WTC11 (cell line): ENCODE measurements around the gene PLPPR5. TPM values are rescaled to one million over a fixed set of nuclear protein-coding genes. Genes with fewer than 3 reads are reported as not detected.

Source experiments
- ATAC-seq: fragments of 200-7000 bp; cut with Tn5 transposase; 2 replicates; pipeline ENCODE4 v1.10.0; 2021; ENCODE audit warnings: mild to moderate bottlenecking, moderate library complexity
- CTCF ChIA-PET: fragments of 300-600 bp; sonication (Branson Sonifier 250); formaldehyde crosslinking; loops from one replicate; lab custom pipeline; 2021; ENCODE audit warnings: antibody characterized with exemption; lab: Charles Lee
- POLR2A ChIA-PET: fragments of 350-600 bp; sonication (Branson Sonifier 250); formaldehyde crosslinking; loops from one replicate; lab custom pipeline; 2021; ENCODE audit warnings: antibody characterized with exemption; lab: Charles Lee
- DNase-seq: peaks from one replicate; pipeline ENCODE4 v3.0.0; 2021; ENCODE audit warnings: low spot score
- H3K27ac Mint-ChIP-seq: 2 replicates; pipeline ENCODE4 v1.8.0; 2021; ENCODE audit warnings: mixed read lengths
- H3K27me3 Mint-ChIP-seq: 2 replicates; pipeline ENCODE4 v1.8.0; 2021; ENCODE audit warnings: low read depth, mild to moderate bottlenecking, moderate library complexity, mixed read lengths
- H3K36me3 Mint-ChIP-seq: 2 replicates; pipeline ENCODE4 v1.8.0; 2021; ENCODE audit warnings: mixed read lengths
- H3K4me1 Mint-ChIP-seq: 2 replicates; pipeline ENCODE4 v1.8.0; 2022; ENCODE audit warnings: mixed read lengths
- H3K4me3 Mint-ChIP-seq: 2 replicates; pipeline ENCODE4 v1.8.0; 2021; ENCODE audit warnings: mild to moderate bottlenecking, moderate library complexity, mixed read lengths
- H3K9me3 Mint-ChIP-seq: 2 replicates; pipeline ENCODE4 v1.8.0; 2021; ENCODE audit warnings: mixed read lengths
- ATF1 ChIP-seq: sonication (generic); formaldehyde crosslinking; IDR thresholded peaks from 2 replicates; pipeline ENCODE4 v1.8.1; 2023; ENCODE audit warnings: mild to moderate bottlenecking, moderate library complexity, missing genetic modification reagents
- CBFB ChIP-seq: sonication (generic); formaldehyde crosslinking; IDR thresholded peaks from 2 replicates; pipeline ENCODE4 v1.8.1; 2022; ENCODE audit warnings: mild to moderate bottlenecking, low read depth, missing genetic modification reagents
- CDX4 ChIP-seq: fragments of 250-450 bp; sonication (Bioruptor Pico); IDR thresholded peaks from 2 replicates; pipeline ENCODE4 v1.9.0; 2021; ENCODE audit warnings: moderate library complexity, mild to moderate bottlenecking, inconsistent platforms, borderline replicate concordance
- CTCF ChIP-seq: fragments of 200-600 bp; IDR thresholded peaks from 2 replicates; pipeline ENCODE4 v1.8.0; 2022; ENCODE audit warnings: antibody characterized with exemption
- EMX1 ChIP-seq: fragments of 250-450 bp; sonication (Bioruptor Pico); IDR thresholded peaks from 2 replicates; pipeline ENCODE4 v1.8.0; 2021; ENCODE audit warnings: mild to moderate bottlenecking
- ETV6 ChIP-seq: sonication (generic); formaldehyde crosslinking; IDR thresholded peaks from 2 replicates; pipeline ENCODE4 v1.8.1; 2022; ENCODE audit warnings: mild to moderate bottlenecking, missing genetic modification reagents
- FOXK1 ChIP-seq: sonication (generic); formaldehyde crosslinking; IDR thresholded peaks from 2 replicates; pipeline ENCODE4 v1.8.0; 2022; ENCODE audit warnings: mild to moderate bottlenecking, moderate library complexity, missing genetic modification reagents
- NFE2L1 ChIP-seq: sonication (generic); formaldehyde crosslinking; IDR thresholded peaks from 2 replicates; pipeline ENCODE4 v1.8.1; 2023; ENCODE audit warnings: missing genetic modification reagents
- PRRX2 ChIP-seq: fragments of 250-450 bp; sonication (Bioruptor Pico); IDR thresholded peaks from 2 replicates; pipeline ENCODE4 v1.8.0; 2021; ENCODE audit warnings: mild to moderate bottlenecking
- SMAD3 ChIP-seq: sonication (generic); formaldehyde crosslinking; IDR thresholded peaks from 2 replicates; pipeline ENCODE4 v1.8.0; 2022; ENCODE audit warnings: missing genetic modification reagents, mild to moderate bottlenecking, borderline replicate concordance
- SOX15 ChIP-seq: fragments of 250-450 bp; sonication (Bioruptor Pico); IDR thresholded peaks from 2 replicates; pipeline ENCODE4 v1.9.0; 2021; ENCODE audit warnings: mild to moderate bottlenecking
- STAT6 ChIP-seq: sonication (generic); formaldehyde crosslinking; conservative IDR thresholded peaks from 2 replicates; pipeline ENCODE4 v1.8.1; 2023; ENCODE audit warnings: mild to moderate bottlenecking, low read depth, missing genetic modification reagents, moderate library complexity
- TCF7 ChIP-seq: sonication (generic); formaldehyde crosslinking; IDR thresholded peaks from 2 replicates; pipeline ENCODE4 v1.8.0; 2022; ENCODE audit warnings: mild to moderate bottlenecking, low read depth, missing genetic modification reagents, moderate library complexity
- ZNF138 ChIP-seq: sonication (generic); formaldehyde crosslinking; conservative IDR thresholded peaks from 2 replicates; pipeline ENCODE4 v1.8.1; 2022; ENCODE audit warnings: mild to moderate bottlenecking, moderate library complexity, missing genetic modification reagents
- ZNF219 ChIP-seq: sonication (generic); formaldehyde crosslinking; IDR thresholded peaks from 2 replicates; pipeline ENCODE4 v1.8.0; 2023; ENCODE audit warnings: missing genetic modification reagents, mild to moderate bottlenecking, borderline replicate concordance
- total RNA-seq: library from RNA; stranded (reverse); gene quantifications from 3 replicates; pipeline ENCODE4 v1.2.3, GENCODE V29; 2021
- TF ChIP-seq, protein P1 (sequence below): sonication (generic); formaldehyde crosslinking; IDR thresholded peaks from 2 replicates; pipeline ENCODE4 v1.8.0; 2022; ENCODE audit warnings: missing genetic modification reagents
- TF ChIP-seq, protein P2 (sequence below): sonication (generic); formaldehyde crosslinking; IDR thresholded peaks from 2 replicates; pipeline ENCODE4 v1.8.0; 2023; ENCODE audit warnings: missing genetic modification reagents, mild to moderate bottlenecking, borderline replicate concordance
- TF ChIP-seq, protein P3 (sequence below): fragments of 250-450 bp; sonication (Bioruptor Pico); IDR thresholded peaks from 2 replicates; pipeline ENCODE4 v1.9.0; 2021; ENCODE audit warnings: mild to moderate bottlenecking, borderline replicate concordance
- TF ChIP-seq, protein P4 (sequence below): sonication (generic); formaldehyde crosslinking; IDR thresholded peaks from 2 replicates; pipeline ENCODE4 v1.8.1; 2022; ENCODE audit warnings: low read depth, missing genetic modification reagents, borderline replicate concordance

The PLPPR5 gene
- total RNA-seq, 1 experiment from 2014 or later = 1.6 TPM

DNA sequence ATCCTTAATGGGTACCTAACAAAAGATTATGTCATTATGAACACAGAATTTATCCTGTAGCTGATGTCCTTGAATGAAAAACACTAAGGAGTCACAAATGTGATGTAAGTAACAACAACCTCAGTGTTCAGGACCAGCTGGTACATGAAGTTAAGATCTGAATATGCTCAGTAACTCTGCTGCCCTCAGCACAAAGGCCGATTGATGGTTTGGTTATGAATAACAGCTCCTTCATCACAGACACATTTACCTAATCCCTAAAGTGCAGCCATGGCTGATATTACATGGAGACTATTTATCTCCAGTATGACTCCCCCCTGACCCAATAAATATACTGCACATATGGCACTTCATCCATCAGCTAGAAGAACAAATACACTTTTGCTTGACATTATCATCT, 75.2 kb downstream of the PLPPR5 start:
- CTCF ChIA-PET = no interaction called here
- POLR2A ChIA-PET = no interaction called here
- H3K27ac Mint-ChIP-seq = no peak overlapping the region

More for the DNA sequence above, 75.2 kb downstream of the PLPPR5 start:
- DNase-seq = no peak
- TF ChIP-seq TCF7 (no peak), CDX4 (CRISPR knock-in tag) (no peak), SOX15 (CRISPR knock-in tag) (no peak), ZNF138 (CRISPR knock-in tag) (no peak), SMAD3 (CRISPR knock-in tag) (no peak), NFE2L1 (CRISPR knock-in tag) (no peak), CBFB (CRISPR knock-in tag) (no peak), FOXK1 (CRISPR knock-in tag) (no peak), ATF1 (CRISPR knock-in tag) (no peak), EMX1 (CRISPR knock-in tag) (no peak), PRRX2 (no peak), STAT6 (CRISPR knock-in tag) (no peak), ETV6 (no peak), CTCF (no peak), ZNF219 (CRISPR knock-in tag) (no peak)
- TF ChIP-seq, protein P1, sequence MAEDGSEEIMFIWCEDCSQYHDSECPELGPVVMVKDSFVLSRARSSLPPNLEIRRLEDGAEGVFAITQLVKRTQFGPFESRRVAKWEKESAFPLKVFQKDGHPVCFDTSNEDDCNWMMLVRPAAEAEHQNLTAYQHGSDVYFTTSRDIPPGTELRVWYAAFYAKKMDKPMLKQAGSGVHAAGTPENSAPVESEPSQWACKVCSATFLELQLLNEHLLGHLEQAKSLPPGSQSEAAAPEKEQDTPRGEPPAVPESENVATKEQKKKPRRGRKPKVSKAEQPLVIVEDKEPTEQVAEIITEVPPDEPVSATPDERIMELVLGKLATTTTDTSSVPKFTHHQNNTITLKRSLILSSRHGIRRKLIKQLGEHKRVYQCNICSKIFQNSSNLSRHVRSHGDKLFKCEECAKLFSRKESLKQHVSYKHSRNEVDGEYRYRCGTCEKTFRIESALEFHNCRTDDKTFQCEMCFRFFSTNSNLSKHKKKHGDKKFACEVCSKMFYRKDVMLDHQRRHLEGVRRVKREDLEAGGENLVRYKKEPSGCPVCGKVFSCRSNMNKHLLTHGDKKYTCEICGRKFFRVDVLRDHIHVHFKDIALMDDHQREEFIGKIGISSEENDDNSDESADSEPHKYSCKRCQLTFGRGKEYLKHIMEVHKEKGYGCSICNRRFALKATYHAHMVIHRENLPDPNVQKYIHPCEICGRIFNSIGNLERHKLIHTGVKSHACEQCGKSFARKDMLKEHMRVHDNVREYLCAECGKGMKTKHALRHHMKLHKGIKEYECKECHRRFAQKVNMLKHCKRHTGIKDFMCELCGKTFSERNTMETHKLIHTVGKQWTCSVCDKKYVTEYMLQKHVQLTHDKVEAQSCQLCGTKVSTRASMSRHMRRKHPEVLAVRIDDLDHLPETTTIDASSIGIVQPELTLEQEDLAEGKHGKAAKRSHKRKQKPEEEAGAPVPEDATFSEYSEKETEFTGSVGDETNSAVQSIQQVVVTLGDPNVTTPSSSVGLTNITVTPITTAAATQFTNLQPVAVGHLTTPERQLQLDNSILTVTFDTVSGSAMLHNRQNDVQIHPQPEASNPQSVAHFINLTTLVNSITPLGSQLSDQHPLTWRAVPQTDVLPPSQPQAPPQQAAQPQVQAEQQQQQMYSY (CRISPR knock-in tag) = no peak
- TF ChIP-seq, protein P2, sequence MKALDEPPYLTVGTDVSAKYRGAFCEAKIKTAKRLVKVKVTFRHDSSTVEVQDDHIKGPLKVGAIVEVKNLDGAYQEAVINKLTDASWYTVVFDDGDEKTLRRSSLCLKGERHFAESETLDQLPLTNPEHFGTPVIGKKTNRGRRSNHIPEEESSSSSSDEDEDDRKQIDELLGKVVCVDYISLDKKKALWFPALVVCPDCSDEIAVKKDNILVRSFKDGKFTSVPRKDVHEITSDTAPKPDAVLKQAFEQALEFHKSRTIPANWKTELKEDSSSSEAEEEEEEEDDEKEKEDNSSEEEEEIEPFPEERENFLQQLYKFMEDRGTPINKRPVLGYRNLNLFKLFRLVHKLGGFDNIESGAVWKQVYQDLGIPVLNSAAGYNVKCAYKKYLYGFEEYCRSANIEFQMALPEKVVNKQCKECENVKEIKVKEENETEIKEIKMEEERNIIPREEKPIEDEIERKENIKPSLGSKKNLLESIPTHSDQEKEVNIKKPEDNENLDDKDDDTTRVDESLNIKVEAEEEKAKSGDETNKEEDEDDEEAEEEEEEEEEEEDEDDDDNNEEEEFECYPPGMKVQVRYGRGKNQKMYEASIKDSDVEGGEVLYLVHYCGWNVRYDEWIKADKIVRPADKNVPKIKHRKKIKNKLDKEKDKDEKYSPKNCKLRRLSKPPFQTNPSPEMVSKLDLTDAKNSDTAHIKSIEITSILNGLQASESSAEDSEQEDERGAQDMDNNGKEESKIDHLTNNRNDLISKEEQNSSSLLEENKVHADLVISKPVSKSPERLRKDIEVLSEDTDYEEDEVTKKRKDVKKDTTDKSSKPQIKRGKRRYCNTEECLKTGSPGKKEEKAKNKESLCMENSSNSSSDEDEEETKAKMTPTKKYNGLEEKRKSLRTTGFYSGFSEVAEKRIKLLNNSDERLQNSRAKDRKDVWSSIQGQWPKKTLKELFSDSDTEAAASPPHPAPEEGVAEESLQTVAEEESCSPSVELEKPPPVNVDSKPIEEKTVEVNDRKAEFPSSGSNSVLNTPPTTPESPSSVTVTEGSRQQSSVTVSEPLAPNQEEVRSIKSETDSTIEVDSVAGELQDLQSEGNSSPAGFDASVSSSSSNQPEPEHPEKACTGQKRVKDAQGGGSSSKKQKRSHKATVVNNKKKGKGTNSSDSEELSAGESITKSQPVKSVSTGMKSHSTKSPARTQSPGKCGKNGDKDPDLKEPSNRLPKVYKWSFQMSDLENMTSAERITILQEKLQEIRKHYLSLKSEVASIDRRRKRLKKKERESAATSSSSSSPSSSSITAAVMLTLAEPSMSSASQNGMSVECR (CRISPR knock-in tag) = no peak
- TF ChIP-seq, protein P3, sequence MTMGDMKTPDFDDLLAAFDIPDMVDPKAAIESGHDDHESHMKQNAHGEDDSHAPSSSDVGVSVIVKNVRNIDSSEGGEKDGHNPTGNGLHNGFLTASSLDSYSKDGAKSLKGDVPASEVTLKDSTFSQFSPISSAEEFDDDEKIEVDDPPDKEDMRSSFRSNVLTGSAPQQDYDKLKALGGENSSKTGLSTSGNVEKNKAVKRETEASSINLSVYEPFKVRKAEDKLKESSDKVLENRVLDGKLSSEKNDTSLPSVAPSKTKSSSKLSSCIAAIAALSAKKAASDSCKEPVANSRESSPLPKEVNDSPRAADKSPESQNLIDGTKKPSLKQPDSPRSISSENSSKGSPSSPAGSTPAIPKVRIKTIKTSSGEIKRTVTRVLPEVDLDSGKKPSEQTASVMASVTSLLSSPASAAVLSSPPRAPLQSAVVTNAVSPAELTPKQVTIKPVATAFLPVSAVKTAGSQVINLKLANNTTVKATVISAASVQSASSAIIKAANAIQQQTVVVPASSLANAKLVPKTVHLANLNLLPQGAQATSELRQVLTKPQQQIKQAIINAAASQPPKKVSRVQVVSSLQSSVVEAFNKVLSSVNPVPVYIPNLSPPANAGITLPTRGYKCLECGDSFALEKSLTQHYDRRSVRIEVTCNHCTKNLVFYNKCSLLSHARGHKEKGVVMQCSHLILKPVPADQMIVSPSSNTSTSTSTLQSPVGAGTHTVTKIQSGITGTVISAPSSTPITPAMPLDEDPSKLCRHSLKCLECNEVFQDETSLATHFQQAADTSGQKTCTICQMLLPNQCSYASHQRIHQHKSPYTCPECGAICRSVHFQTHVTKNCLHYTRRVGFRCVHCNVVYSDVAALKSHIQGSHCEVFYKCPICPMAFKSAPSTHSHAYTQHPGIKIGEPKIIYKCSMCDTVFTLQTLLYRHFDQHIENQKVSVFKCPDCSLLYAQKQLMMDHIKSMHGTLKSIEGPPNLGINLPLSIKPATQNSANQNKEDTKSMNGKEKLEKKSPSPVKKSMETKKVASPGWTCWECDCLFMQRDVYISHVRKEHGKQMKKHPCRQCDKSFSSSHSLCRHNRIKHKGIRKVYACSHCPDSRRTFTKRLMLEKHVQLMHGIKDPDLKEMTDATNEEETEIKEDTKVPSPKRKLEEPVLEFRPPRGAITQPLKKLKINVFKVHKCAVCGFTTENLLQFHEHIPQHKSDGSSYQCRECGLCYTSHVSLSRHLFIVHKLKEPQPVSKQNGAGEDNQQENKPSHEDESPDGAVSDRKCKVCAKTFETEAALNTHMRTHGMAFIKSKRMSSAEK = no peak
- TF ChIP-seq, protein P4, sequence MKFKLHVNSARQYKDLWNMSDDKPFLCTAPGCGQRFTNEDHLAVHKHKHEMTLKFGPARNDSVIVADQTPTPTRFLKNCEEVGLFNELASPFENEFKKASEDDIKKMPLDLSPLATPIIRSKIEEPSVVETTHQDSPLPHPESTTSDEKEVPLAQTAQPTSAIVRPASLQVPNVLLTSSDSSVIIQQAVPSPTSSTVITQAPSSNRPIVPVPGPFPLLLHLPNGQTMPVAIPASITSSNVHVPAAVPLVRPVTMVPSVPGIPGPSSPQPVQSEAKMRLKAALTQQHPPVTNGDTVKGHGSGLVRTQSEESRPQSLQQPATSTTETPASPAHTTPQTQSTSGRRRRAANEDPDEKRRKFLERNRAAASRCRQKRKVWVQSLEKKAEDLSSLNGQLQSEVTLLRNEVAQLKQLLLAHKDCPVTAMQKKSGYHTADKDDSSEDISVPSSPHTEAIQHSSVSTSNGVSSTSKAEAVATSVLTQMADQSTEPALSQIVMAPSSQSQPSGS (CRISPR knock-in tag) = no peak
- Mint-ChIP-seq H3K4me1 (peaks cover 21% of the 10 kb centered on the region), H3K27me3 (no peaks in the 10 kb centered on the region), H3K9me3 (peaks cover 12% of the 10 kb centered on the region), H3K4me3 (no peak overlapping the region), H3K36me3 (peaks cover 4% of the 10 kb centered on the region)
- no peak for ATAC-seq
